HG02885 (cell line): ENCODE results near the gene STX4.
"Not testable (repeated sequence)": the region's sequence is repeated elsewhere in the genome, so short reads cannot be mapped to it uniquely, and the experiment has no call there.

Experiments used
- ATAC-seq: cut with Tn5 transposase; IDR thresholded peaks from one replicate; pipeline ENCODE4 v1.9.1; 2021; ENCODE audit warnings: mild to moderate bottlenecking; ENCODE audit not compliant: unreplicated experiment, poor library complexity

STX4 gene

DNA sequence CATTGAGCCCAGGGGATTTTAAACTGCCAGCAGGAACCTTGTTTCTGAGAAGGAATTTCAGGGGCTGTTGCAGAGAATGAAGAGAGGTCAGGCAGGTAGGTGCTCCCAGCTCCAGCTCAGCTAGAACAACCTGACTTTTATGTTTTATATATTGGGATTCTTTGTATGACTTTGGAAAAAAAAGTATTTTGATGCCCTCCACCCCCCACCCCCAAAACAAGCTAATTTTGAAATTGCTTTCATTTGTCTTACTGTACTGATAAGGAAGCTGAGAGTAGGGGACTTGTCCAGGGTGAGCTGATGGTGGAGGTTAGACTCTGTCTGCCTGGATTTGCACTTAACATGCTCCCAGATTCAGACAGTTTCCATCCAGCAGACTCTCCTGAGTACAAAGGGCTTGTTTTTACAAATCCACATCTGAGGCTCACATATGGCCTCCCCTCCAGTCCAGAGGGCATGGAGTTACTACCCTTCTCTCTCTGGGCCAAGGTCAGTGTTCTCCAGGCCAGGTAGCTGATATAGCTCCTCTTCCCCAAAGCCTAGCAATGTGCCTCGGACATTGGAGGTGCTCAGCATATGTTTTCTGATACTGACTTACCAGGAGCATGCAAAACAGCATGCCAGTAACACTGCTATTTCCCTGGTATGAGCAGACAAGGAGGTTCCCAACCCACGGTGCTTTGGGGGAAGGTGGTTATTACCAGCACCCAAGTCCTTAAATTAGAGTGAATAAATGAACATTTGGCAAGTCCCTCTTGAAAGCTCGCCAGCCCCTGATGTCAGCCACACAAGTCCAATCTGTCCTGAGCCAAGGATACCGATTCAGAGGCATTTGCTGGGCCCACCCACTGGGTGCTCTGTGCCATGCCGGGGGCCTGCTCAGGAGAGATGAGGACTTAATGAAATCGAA, 34.3 kb upstream of the STX4 start:
- ATAC-seq = no peak

DNA sequence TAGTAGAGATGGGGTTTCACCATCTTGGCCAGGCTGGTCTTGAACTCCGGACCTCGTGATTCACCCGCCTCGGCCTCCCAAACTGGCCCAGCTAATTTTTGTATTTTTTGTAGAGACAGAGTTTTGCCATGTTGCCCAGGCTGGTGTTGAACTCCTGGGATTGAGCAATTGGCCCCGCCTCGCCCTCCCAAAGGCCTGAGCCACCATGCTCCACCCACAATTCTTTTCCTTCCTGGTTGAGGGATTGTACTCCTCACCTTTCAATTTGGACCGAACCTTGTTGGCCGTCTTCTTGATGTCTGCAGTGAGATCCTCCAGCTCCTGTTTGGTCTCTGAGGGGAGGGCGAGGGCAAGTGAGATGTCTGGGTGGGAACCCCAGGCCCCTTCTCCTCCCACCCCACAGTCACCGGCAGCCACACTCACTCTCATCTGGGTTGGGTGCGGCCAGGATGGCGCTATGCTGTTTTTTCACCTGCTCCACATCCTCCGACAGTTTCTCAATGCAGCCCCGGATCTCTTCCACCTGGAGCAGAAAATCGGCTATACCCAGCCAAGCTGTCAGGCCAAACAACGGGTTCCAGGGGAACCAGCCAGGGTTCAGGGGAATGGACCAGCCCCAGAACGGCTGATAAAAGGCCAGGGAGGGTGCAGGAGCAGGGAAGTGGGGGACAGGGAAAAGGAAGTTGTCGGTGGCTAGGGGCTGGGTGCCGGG, 32.5 kb upstream of the STX4 start:
- no peak for ATAC-seq

DNA sequence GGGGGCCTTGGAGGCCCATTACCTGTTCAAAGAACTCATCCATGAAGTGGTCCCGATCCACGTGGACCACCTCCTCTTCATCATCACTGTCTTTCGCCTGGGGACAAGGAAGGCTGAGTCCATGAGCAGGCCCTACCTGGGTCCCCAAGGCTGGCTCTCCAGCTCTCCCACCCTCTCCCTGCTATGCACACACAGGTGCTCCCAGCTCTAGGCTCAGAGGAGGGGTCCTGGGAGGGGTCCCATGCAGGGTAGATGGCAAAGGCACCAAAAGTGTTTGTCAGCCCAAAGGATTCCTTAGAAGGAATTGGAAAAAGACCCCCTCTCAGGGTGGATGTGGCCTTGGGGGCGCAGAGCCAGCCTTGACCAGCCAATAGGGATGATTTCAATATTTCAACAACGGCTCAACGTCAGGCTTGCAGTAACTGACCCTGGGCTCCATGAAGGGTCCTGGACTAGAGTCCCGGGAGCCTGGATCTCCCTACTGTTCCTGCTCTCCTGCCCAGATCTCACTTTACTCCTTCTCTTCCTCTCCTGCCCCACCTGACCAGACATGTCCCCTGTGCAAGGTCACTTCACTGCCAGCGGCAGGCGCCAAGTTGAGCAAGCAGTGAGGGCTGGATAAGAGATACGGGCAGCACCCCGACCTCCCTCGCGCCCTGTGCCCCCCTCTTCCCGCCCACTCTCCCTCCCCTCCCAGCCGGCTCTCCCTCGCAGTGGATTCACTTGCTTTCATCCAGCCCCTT, 31.7 kb upstream of the STX4 start:
- ATAC-seq = no peak

DNA sequence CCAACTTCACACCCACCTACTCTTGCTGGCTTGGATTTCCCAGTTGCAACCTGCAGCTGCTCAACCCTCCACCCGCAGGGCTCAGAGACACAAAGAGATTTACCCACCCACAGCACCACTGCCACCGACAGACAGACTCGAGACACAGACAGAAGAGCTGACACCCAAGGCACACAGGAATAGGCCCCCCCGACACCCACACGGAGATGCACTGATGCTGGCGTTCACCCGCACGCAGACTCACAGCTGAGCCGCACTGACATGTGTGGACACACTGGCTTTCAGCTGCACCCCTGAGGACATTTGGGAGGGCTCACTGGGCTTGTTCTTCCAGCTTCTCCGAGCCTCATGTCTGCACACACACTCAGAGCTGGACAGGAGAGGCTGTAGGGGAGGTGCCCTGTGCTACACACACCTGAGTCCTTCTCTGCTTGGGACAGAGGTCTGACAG, 31.1 kb upstream of the STX4 start:
- ATAC-seq = no peak

DNA sequence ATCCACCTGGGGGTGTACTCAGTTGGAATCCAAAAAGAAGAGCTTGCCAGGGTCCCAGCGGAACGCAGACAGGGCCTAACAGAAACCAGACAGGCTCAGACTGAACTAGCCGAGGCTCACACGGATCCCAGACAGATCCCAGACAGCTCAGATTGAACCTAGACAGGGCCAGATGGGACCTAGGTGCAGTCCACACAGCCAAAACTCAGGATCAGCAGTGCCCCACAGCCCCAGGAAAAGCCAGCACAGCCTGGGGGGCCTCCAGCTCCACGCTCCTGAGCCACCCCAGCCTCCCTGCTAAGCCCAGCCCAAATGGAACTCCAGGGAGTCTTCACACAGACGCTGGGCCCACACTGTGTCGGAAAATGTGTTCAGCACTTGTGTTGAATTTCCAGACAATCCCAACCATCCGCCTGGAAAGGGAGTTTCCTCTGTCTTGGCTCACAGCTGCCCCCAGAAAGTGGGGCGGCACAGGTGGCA, 30.5 kb upstream of the STX4 start:
- no peak for ATAC-seq

DNA sequence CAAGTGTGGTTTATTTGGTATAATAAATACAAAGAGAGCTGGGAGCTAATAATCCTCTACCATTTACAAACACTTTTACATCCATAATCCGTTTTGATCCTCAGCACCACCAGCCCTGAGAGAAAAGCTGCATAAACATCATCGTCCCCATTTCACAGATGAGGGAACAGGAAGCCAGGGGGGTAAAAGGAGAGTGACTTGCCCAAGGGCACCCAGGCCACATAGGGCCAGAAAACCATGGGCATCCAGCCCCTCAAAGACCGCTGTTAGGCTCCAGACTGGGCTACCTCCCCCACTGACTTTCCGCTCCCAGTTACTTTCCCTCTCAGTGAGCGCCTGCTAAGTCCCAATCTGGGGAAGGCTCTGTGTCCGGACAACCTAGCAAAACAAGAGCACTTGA, 29.6 kb upstream of the STX4 start:
- ATAC-seq = no peak

DNA sequence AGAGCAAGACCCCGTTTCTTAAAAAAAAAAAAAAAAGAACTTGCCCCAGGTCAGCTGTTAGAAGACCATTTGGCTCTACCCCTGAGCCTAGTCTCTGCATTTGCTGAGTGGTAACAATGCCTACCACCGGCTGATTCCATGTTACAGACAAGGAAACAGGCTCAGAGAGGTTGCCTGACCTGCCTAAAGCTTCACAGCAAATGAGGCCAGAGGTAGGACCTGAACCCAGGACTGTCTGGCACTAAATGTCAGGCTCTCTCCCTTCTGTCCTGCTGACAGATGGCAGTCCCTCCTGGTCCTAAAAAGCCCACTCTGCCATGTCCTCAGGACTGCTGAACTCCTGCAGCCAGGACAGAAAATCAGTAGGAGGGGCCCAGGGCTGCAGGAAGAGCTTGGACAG, 28.7 kb upstream of the STX4 start:
- no peak for ATAC-seq

DNA sequence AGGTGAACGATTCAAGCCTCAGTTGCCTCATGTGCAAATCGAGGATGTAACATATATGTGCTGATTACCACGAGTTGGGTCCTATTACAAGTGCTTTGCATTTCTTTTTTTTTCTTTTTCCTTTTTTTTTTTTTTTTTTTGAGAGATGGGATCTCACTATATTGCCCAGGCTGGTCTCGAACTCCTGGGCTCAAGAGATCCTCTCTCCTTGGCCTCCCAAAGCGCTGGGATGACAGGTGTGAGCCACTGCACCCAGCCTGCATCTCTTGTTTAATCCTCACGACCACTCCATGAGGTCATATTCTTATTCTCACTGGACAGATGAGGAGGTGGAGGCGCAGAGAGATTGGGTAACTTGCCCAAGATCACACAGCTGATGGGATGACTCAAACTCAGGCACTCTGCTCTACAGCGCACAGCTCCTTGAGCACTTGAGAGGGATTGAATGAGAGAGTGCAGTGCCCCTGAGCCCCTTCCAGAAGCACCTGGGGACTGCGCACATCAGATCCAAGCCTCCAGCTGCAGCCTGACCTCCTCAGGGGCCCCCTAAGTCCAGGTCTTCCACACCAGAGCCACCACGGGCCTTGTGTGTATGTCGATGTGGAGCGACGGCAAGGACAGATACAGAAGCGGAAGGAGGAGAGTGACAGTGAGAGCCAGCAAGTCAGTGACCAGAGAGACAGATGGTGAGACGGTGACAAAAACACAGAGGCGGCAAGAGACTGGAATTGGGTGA, 27.8 kb upstream of the STX4 start:
- no peak for ATAC-seq

DNA sequence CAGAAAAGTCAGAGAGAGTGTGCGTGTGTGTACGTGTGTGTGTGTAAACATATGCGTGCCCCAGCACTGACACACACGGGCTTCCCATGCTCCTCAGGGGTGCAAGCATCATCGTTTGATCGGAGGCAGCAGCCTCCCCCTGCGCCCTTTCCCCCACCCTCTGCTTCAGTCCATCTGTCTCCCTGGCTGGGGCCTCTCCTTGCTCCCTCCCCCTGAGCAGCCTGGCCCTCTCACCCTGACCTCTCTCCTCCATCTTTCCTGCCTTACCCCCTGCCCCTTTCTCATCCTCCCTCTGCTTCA, 27.3 kb upstream of the STX4 start:
- ATAC-seq = no peak

DNA sequence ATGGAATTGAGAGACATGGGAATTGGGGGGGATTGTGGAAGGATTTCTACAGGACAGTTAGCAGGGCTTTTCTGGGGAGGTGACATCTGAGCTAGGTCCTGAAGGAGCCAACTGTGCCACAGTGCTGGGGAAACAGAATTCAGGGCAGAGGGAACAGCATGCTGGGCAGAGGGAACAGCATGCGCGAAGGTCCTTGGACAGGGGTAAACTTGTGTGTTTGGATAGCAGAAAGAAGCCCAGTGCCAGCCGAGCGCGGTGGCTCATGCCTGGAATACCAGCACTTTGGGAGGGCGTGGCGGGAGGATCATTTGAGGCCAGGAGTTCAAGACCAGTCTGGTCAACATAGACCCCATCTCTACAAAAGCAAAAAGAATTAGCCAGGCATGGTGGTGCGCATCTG, 26.8 kb upstream of the STX4 start:
- no peak for ATAC-seq

DNA sequence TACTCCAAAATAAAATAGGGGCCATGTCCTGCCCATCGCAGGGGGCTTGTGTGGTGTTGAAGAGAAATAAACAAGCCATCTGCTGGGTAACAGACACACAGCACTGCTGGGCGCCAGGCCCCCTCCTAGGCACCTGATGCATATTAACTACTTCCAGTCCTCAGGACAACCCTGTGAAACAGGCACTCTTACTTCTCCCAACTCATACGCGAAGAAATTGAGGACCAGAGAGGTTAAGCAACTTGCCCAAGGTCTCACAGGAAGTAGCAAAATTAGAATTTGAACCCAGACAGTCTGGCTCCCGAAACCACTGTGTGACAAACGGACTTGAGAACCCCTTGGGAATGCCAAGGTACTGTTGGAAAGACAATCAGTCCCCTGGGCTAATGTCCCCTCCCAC, 25.7 kb upstream of the STX4 start:
- ATAC-seq = no peak

DNA sequence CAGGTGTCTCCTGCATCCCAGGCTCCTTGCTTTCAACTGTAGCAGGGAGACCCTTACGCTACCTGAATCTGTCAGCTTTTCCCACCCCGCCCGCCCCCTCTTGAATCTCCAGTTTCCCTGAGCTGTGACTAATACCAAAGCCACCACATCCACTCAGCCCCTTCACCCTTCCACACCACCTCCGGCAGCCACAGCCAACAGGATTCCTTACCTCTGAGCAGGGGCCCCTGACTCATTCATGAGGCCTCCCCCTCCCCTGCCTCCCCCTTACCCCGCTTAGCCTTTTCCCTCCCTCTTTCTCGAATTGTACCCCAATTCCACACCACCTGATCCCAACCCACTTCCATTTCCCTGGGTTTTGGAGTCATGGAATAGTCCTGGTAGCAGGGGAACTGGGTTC, 25.2 kb upstream of the STX4 start:
- no peak for ATAC-seq

DNA sequence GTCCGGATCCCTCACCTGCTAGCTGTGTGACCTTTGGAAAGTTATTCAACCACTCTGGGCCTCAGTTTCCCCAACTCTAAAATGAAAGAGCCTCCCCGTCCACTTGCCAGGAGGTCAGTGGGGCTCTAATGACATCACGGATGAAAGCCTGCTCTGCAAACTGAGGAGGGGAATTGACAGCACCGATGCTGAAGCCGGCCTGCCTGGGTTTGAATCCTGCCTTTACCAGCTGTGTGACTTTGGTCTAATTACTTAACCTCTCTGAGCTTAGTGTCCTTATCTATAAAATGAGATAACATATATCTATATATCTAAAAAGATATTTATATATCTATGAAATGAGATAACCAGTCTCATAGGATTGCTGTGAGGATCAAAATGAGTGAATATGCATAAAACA, 24.8 kb upstream of the STX4 start:
- no peak for ATAC-seq

DNA sequence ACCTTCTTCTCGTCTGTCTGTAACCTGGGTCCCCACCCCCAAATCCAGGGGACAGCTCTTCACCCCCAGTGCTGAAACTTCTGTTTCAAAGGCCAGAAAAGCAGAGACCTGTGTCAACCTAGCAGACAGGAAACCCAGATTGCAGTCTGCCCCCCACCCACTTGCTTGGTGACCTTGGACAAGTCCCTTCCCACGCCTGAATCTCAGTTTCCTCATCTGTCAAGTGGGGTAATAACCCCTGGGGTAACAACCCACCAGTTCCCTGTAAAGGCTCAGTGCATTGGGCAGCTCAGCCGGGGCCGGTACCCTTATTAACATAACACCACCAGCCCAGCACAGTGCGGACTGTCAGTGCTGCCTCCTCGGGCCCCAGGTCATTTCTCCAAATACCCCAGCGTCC, 24.2 kb upstream of the STX4 start:
- ATAC-seq = no peak

DNA sequence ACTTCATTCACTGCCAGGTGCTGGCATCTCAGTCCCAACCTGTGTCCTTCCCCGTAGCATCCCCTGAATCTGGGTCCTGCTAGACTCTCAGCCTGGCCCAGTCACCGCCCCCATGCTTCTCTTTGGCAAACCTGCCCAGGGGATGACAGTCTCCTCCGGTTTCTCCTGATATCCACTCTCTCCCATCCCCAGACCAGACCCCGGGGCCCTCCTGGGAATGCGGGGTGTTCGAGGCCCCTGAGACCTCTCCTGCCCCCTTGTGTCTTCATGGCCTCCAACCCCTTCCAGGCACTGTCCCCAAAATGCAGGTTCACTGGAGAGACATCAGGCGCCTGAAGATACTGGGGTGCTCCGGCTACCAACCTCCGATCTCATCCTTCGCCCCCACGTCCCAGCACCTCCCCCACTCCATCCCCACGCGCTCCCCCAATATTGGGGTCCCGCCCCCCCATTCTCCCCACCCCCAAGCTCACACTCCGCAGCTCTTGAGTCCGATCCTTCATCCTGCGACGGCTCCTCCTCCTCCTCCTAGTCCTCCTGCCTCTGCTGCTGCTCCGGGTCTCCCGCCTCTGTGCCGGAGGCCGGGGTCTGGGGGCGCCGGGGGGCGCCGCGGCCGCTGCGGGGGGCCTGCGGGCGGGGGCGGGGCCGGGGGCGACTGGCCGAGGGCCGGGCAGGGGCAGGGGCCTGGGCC, 23.3 kb upstream of the STX4 start:
- ATAC-seq = no peak

DNA sequence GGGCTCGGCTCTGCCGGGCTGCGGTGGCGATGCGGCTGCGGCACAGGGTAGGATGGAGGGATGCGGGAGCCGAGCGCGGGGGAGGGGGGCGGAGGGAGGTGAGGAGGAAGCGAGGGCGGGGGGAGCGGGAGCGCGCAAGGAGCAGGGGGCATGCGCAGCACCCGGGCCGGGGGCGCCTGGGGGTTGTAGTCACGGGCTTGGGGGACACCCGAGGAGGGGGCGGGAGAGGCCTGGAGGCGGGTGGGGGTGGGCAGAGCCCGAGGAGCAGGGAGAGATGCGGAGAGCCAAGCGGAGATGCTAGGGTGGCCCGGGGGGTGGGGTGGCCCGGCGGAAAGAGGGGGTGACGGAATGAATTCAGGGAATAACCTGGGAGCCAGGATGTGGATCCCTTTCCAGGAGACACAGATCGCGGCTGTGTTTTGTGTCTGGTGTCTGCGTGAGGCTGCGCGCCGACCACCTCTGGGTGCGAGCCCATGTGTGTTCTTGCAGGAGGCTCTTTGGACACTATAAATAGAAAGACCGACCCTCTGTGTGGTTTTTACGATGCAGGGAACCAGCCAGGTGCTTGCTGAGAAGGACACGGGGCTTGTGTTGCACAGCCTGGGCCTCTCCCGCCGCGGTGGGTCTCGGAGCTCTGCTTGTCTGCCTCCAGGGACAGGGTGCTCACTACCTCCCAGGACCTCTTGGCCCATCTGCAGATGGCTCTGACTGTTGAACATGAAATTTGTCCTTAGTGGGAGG, 22.6 kb upstream of the STX4 start, which contains the start of gene STX1B:
Gene STX1B, minus strand, starts transcription at position 54 of the 741 bp plus-strand sequence. CDS start 242 bp downstream, outside the sequence.
- no peak for ATAC-seq

DNA sequence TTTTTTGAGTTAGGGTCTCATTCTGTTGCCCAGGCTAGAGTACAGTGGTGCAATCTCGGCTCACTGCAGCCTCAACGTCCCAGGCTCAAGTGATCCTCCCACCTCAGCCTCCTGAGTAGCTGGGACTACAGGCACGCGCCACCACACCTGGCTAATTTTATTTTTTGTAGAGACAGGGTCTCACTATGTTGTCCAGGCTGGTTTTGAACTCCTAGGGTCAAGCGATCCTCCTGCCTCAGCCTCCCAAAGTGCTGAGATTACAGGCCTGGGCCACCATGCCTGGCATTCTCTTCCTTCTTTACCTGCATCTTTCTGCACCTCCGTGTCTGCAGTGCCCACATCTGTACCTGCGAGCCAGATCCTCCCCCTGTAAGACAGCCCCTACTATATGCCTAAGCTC, 21.5 kb upstream of the STX4 start:
- ATAC-seq = not testable (repeated sequence)

DNA sequence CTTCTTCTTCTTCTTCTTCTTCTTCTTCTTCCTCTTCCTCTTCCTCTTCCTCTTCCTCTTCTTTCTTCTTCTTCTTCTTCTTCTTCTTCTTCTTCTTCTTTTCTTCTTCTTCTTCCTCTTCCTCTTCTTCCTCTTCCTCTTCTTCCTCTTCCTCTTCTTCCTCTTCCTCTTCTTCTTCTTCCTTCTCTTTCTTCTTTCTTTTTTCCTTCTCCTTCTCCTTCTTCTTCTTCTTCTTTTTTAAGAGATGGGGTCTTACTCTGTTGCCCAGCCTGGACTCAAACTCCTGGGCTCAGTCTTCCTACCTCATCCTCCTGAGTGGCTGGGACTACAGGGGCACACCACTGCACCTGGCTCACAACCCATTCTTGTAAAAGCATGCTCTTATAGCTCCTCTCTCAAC, 20.1 kb upstream of the STX4 start:
- not testable (repeated sequence) for ATAC-seq

DNA sequence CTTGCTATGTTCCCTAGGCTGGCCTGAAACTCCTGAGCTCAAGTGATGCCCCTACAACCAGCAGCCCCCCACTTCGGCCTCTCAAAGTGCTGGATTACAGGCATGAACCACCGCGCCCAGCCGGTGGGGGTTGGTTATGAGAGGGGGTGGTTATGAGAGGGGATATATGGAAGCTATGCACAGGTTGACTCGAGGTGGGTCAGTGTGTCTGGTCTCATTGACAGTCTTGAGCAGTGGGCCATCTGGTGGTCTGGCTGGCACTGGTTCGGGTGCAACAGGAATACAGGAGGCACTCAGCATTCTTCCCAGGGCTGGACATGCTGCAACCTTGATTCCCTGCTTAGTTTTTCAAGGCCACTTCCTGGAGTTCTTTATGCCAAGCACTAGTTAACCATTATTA, 17.3 kb upstream of the STX4 start:
- no peak for ATAC-seq
